OCI-LY7 (cell line): ENCODE data around the gene ZNHIT3.

Experiments used
- CTCF ChIP-seq: fragments of 200-600 bp; sonication (generic); conservative IDR thresholded peaks from 2 replicates; pipeline ENCODE4 v1.5.1; 2014; ENCODE audit warnings: mild to moderate bottlenecking, antibody characterized with exemption, low read length, moderate library complexity, mixed read lengths
- EZH2phosphoT487 ChIP-seq: fragments of 200-600 bp; sonication (generic); IDR thresholded peaks from 2 replicates; pipeline ENCODE4 v1.6.1; 2018; ENCODE audit warnings: low read depth, borderline replicate concordance, mild to moderate bottlenecking, mixed run types, antibody characterized with exemption, low read length, moderate library complexity, mixed read lengths

GRCh38 chr17:36523113-36523512 lies 36.6 kb downstream of the ZNHIT3 start:
- no peak for TF ChIP-seq CTCF
- TF ChIP-seq EZH2phosphoT487: no peak
